ENCODE results near the gene ELF4.

GRCh38 chrX:130057209-130057608 lies 53.1 kb downstream of the ELF4 start:
- no peak for TF ChIP-seq POLR2A (IDR thresholded peaks at IDR 0.05; ENCODE audit: low read length)
- TF ChIP-seq GATA1 (IDR thresholded peaks at IDR 0.05; ENCODE audit: low read depth, low read length), result no peak
